GM06990 (cell line): ENCODE measurements around the gene DCANP1.

Source experiments
- DNase-seq: peaks from one replicate; pipeline ENCODE4 v3.0.0-alpha.2; 2011; ENCODE audit not compliant: insufficient read length; ENCODE audit errors: extremely low read depth
- H3K27me3 ChIP-seq: replicated peaks from 2 replicates; pipeline ENCODE4 v1.6.0; 2011; ENCODE audit warnings: low read length; ENCODE audit not compliant: control insufficient read depth, insufficient read depth
- H3K36me3 ChIP-seq: 2 replicates; pipeline ENCODE4 v1.5.1; 2011; ENCODE audit warnings: low read length; ENCODE audit not compliant: control insufficient read depth, insufficient read depth
- H3K4me3 ChIP-seq: replicated peaks from 2 replicates; pipeline ENCODE4 v1.5.1; 2011; ENCODE audit warnings: low read depth, mild to moderate bottlenecking, control low read depth, low read length
- CTCF ChIP-seq: IDR thresholded peaks from 2 replicates; pipeline ENCODE4 v1.5.1; 2011; ENCODE audit warnings: low read length, control low read depth, mild to moderate bottlenecking, inconsistent platforms; ENCODE audit not compliant: insufficient read depth, poor library complexity, severe bottlenecking

The DCANP1 gene

GRCh38 chr5:135487037-135487395 is 39.9 kb upstream of the DCANP1 start:
- H3K4me3 ChIP-seq = no peak overlapping the region
- no peaks in the 10 kb centered on the region for H3K36me3 ChIP-seq
- H3K27me3 ChIP-seq = peaks cover 6% of the 10 kb centered on the region
- TF ChIP-seq CTCF = no peak
- DNase-seq = no peak

- Histone ChIP-seq H3K27me3 (peaks cover 6% of the 10 kb centered on the region), H3K4me3 (no peak overlapping the region), H3K36me3 (no peaks in the 10 kb centered on the region)
- no peak for DNase-seq
- no peak for TF ChIP-seq CTCF
These were observed 39.2 kb upstream of the DCANP1 start for GRCh38 chr5:135486131-135487036.

- DNase-seq = no peak
- no peak for TF ChIP-seq CTCF
- H3K27me3 ChIP-seq = peaks cover 6% of the 10 kb centered on the region
- H3K4me3 ChIP-seq = no peak overlapping the region
- no peaks in the 10 kb centered on the region for H3K36me3 ChIP-seq
These were observed 37.5 kb upstream of the DCANP1 start for GRCh38 chr5:135484674-135485086.

GRCh38 chr5:135483254-135483653 is 36.1 kb upstream of the DCANP1 start:
- no peaks in the 10 kb centered on the region for H3K36me3 ChIP-seq
- H3K4me3 ChIP-seq = no peak overlapping the region
- no peak for DNase-seq
- H3K27me3 ChIP-seq = peaks cover 4% of the 10 kb centered on the region
- TF ChIP-seq CTCF = no peak

GRCh38 chr5:135482381-135482933 is 35.3 kb upstream of the DCANP1 start:
- Histone ChIP-seq H3K36me3 (no peaks in the 10 kb centered on the region), H3K4me3 (no peak overlapping the region), H3K27me3 (peaks cover 4% of the 10 kb centered on the region)
- no peak for DNase-seq
- no peak for TF ChIP-seq CTCF

- DNase-seq = no peak
- Histone ChIP-seq H3K4me3 (no peak overlapping the region), H3K27me3 (peaks cover 4% of the 10 kb centered on the region), H3K36me3 (no peaks in the 10 kb centered on the region)
- TF ChIP-seq CTCF = no peak
These were observed 34.8 kb upstream of the DCANP1 start for GRCh38 chr5:135481909-135482311.
